HG03060 (cell line): ENCODE measurements around the gene HECTD2.
"Not testable (repeated sequence)": the region's sequence is repeated elsewhere in the genome, so short reads cannot be mapped to it uniquely, and the experiment has no call there.

Source experiments
- ATAC-seq: cut with Tn5 transposase; IDR thresholded peaks from one replicate; pipeline ENCODE4 v1.9.1; 2021; ENCODE audit warnings: low read depth, moderate number of reproducible peaks; ENCODE audit not compliant: unreplicated experiment

HECTD2 gene, protein sequence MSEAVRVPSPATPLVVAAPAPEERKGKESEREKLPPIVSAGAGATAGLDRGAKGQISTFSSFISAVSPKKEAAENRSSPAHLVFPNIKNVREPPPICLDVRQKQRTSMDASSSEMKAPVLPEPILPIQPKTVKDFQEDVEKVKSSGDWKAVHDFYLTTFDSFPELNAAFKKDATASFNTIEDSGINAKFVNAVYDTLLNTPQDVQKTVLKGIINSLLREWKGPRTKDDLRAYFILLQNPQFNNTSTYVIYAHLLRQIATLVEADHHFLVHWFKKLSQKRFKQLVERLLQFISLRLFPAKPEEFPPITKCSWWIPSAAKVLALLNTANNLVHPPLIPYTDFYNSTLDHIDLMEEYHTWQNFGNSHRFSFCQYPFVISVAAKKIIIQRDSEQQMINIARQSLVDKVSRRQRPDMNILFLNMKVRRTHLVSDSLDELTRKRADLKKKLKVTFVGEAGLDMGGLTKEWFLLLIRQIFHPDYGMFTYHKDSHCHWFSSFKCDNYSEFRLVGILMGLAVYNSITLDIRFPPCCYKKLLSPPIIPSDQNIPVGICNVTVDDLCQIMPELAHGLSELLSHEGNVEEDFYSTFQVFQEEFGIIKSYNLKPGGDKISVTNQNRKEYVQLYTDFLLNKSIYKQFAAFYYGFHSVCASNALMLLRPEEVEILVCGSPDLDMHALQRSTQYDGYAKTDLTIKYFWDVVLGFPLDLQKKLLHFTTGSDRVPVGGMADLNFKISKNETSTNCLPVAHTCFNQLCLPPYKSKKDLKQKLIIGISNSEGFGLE

DNA sequence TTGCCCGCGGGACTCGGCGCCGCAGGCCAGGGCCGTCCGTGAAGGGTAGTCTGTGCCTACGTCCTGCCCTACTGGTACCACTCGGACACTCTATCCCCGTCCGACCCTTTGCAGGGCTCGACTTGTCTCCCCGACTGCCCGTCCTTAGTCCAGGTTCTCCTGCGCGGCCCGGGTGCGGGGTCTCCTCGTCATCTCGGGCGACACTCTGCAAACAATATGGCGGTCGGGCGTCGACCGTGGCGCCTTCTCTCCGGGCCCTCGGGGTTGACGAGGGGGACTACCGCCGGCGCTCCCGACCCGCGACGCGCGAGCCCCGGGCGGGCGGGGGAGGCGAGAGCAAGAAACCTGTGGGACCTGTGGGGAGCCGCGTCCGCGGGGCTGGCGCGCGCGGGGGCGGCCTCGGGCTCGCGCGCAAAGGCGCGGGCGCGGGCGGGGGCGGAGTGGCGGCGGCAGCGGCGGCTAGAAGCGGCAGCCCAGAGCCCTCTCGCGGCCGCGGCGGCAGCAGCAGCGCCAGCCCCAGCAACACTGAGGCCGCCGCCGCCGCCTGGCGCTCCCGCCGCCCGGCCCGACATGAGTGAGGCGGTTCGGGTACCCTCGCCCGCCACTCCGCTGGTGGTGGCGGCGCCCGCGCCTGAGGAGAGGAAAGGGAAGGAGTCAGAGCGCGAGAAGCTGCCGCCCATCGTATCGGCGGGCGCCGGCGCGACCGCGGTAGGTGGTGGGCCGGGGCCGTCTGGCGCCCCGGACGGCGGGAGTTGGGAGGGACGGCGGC is at the start of gene HECTD2:
Gene HECTD2, plus strand, starts transcription at position 476 of the 769 bp plus-strand sequence. Its CDS starts 95 bp downstream, at position 571.
- peak; percentile 56 for ATAC-seq

DNA sequence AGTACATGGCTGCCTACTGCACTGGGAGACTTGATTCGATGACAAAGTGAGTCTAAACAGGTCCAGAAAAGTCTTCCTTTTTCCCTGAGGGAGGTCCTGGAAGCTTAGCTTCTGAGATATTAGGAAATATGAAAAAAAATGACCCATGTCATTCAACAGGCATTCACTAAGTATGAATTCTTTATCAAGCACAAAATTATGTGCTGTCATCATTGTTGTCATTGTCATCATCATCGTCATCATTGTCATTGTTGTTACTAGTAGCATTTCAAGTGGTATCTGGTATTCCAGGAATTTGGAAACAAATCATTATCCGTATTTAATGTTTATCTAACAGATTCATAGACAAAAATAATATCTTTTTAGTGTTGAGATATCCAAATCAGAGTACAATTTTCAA is 49.7 kb upstream of the HECTD2 start:
- ATAC-seq: no peak

DNA sequence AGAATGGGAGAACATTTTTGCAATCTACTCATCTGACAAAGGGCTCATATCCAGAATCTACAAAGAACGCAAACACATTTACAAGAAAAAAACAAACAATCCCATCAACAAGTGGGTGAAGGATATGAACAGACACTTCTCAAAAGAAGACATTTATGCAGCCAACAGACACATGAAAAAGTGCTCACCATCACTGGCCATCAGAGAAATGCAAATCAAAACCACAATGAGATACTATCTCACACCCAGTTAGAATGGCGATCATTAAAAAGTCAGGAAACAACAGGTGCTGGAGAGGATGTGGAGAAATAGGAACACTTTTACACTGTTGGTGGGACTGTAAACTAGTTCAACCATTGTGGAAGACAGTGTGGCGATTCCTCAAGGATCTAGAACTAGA is 44.6 kb upstream of the HECTD2 start:
- not testable (repeated sequence) for ATAC-seq

DNA sequence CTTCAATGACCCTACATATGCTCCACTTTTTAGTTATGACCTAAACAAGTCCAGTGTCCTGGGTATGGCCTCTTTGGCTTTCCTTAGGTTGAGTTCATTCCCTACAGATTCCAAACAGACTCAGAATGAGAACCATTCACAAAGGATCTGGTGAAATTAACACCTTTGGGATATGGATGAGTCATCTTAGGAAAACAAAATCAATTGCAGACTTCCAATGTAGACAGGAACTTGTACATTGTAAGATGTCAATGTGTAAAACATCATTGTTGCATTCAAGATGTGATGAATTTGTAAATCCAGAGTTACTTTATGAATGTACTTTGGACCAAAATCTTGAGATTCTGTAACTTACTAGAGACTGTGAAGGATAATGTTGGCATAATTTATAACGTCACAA is 43.4 kb upstream of the HECTD2 start:
- ATAC-seq: no peak

DNA sequence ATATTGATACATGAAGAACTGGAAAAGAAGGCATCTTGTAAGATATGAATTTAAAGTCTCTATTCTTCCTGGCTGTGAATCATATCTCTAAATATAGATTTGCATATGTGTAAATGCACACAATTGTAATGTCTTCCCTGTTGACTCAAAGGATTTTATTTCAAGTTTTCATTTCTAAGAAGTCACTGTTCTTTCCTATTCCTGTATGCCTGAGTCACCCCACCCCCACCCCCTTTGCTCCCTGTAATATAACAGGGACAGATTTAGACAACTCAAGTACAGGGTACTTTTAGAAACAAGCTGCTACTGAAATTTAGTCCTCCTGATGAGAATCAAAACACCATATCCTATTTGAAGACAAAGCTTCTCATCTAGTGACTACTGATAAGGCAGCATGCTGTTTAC is 43.0 kb upstream of the HECTD2 start:
- no peak for ATAC-seq

DNA sequence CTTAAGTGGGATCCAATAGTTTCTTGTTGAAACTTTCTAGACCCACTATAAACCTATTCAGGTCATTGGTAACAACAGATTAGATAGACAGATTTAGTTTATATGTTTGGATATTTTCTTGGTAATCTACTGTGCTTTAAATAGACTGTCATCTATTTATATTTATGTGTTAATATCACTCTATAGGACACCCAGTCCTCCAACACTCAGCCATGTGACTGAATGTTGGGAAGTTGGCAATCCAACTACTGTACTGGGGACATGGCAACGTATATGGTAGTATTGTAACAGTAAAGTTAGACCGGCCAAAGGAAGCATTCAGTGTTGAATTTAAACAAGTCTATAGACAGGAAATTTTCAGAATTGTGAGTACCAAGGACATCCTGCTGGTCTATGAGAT is 42.6 kb upstream of the HECTD2 start:
- no peak for ATAC-seq

DNA sequence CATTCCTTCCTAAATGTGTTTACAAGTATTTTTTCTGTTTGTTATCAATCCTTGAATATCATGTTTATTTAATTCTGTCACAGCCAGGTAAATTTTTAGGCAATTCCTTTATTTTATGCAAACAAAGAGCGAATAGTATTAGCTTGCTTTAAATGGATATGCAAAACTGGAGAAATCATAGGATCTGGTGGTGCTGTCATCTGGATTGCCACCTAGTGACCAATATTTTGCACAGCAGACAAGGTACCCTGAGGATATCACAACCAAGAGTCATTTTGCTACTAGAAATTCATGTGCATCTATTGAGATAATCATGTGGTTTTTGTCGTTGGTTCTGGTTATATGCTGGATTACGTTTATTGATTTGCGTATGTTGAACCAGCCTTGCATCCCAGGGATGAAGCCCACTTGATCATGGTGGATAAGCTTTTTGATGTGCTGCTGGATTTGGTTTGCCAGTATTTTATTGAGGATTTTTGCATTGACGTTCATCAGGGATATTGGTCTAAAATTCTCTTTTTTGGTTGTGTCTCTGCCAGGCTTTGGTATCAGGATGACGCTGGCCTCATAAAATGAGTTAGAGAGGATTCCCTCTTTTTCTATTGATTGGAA is 40.1 kb upstream of the HECTD2 start:
- ATAC-seq: not testable (repeated sequence)

DNA sequence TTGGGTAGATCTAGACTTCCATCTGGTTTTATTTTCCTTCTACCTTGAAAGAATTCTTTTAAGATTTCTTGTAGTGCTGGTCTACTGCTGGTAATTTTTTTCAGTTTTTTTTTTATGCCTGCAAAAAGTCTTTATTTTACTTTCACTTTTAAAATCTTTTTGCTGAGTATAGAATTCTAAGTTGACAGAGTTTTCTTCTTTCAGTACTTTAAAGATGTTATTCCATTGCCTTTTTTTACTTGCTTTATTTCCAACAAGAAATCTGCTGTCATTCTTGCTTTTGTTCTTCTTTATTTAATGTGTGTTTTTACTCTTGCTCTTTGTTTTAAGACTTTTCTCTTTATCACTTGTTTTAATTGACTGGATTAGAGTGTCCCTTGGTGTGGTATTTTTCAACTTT is 36.1 kb upstream of the HECTD2 start:
- no peak for ATAC-seq

DNA sequence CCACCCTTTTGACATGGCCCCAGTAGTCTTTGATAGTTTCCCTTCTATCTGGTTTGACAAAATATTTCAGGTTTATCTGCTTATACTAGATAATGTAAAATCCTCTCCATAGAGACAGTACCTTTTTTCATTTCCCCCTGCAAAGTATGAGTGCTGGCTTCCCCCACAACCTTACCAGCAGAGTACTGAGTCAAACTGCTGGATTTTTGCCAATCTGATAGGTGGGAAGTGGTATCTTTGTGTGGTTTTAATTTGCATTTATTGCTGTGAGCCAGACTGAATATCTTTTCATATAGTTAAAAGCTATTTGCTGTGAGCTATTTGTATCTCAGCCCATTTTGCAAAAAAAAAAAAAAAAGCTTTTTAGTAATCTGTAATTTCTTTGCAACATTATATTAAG is 32.1 kb upstream of the HECTD2 start:
- ATAC-seq: no peak

DNA sequence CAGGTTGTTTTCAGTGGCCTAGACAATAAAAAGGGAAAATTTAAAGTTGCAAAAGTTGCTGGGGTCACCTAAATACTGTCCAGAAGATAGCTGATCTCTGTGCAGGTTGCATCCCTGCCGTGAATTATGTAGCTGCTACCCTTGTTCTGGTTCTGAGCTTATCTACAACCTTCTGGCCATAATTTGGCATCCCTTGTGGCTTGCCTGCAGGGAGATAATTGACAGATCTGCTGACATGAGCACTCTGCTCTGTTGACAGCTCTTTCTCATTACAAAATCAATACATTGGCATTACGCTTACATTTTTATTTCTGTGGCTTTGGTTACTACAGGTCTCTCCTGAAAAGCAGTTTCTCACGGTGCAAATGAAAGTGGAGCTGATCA is 29.3 kb upstream of the HECTD2 start:
- no peak for ATAC-seq

DNA sequence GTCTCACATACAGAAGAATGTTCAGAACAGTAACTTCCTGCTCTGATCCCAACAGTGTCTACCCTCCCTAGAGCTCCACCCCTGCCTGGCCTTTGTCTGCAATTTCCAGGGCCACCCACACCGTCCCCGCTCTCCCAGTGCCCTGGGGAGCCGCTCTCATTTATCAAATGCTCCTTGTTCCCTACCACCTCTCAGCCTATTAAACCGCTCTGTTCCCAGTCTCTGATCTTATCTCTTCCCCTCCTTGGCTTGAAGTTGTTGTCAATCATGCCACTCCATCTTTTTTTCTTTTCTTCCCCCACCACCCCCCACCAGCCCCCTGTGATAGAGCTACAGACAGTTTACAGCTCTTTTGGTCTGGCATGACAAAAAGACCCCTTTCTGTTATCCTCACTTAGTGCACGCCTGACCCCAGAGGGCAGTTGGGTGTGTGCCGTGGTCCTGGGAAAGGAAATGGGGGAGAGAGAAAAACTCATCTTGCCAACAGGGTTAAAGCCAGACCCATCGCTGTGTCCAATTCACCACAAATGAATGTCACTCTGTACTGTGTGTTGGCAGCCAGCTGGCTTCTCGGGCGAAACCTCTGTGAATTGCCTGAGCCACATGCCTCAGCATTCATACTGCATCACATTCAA is 28.8 kb upstream of the HECTD2 start:
- no peak for ATAC-seq

DNA sequence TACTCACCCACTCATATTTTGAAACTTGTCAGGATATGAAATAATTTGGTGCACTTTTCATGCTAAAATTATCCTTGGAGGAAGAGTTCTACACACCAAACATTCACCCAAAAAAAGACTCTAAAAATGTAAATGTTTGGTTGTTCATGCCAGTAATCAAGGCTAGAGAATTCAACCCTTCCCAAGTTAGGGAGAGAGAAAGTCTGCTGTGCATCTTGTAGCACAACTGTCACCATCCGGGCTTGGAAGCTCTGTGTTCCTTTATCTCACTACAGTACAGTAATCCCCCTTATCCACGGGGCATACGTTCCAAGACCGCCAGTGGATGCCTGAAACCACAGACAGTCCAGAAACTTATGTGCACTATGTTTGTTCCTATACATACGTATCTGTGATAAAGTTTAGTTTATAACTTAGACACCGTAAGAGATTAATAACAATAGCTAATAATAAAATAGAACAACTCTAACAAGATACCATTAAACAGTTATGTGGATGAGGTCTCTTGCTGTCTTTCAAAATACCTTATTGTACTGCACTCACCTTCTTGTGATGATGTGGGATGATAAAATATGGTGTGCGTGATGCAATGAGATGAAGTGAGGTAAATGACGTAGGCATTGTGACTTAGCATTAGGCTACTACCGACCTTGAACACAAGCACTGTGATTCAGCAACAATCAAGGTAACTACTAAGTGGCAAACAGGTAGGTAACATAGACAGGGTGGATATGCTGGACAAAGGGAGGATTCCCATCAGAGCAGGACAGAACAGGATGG is 24.6 kb upstream of the HECTD2 start:
- ATAC-seq: no peak

DNA sequence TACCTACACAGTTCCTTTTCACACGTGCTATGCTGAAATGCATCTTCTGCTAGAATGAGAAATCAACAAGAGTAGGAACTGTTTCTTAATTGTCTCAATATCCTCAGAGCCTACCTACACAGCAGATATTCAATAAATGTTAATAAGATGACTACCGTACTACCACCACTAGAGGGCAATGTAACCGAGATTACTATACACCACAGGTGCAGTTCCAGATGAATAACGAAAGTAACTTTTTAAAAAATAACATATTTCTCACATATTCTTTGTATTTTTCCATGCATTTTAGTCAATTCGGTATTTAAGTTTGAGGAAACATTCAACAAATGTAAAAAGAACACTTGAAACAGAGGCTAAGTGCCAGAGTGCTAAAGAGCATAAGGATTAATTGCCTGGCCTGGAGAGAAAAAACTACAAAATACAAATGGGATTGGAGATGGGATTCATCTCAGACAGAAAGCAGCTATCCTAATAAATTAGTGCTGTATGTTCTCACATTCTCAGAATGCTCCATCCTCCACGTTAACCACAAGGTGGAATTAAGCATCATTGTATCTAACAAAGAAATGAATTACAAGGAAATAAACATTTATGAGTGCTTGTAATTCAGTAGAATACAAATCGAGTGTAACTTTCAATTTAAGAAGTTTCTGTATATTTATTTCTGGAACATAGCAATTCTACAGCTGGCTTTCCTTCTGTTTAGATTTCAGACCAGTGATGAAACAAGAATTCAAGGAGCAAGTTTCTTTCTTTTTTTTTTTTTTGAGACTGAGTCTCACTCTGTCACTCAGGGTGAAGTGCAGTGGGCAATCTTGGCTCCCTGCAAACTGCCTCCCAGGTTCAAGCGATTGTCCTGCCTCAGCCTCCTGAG is 20.3 kb upstream of the HECTD2 start:
- ATAC-seq: peak; percentile 86

DNA sequence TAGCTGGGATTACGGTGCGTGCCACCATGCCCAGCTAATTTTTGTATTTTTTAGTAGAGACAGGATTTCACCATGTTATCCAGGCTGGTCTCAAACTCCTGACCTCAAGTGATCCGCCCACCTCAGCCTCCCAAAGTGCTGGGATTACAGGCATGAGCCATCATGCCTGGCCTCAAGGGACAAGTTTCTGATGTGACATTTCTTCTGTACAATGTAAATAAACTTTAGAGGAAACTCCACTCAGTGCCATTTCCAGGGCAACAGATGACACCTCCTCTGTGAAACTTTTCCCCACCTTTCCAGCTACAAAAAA is 19.7 kb upstream of the HECTD2 start:
- not testable (repeated sequence) for ATAC-seq

DNA sequence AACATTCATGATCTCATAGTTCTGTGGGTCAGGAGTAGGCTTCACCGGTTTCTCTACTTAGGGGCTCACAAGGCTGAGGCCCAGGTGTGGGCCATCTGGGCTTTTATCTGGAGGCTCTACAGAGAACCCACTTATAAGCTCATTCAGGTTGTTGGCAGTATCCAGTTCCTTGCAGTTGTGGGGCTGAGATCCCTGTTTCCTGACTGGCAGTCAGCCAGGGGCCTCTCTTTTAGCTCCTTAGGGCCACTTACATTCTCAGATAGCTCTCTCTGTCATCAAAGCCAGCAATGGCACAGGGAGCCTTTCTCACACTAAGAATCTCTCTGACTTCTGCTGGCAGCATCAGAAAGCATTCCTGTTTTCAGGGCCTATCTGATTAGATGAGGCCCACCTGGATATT is 18.2 kb upstream of the HECTD2 start:
- ATAC-seq: no peak

DNA sequence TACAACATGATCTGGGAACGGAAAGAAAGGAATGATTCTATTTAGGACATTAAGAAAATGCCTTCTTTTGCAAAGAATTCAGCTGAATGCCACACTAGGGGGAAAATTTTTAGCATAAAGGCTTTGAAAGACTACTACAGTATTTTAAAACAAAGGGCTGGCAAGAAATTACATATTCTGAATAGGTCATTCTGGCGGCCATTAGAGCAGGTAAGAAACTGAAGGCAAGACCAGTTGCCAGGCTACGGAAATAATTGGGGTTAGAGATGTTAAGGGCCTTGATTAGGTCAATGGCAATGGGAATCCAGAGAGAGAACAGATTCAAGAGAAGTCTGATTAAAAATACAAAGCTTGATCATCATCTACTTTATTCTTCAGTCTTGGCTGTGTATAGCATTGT is 3.8 kb upstream of the HECTD2 start:
- ATAC-seq: no peak

DNA sequence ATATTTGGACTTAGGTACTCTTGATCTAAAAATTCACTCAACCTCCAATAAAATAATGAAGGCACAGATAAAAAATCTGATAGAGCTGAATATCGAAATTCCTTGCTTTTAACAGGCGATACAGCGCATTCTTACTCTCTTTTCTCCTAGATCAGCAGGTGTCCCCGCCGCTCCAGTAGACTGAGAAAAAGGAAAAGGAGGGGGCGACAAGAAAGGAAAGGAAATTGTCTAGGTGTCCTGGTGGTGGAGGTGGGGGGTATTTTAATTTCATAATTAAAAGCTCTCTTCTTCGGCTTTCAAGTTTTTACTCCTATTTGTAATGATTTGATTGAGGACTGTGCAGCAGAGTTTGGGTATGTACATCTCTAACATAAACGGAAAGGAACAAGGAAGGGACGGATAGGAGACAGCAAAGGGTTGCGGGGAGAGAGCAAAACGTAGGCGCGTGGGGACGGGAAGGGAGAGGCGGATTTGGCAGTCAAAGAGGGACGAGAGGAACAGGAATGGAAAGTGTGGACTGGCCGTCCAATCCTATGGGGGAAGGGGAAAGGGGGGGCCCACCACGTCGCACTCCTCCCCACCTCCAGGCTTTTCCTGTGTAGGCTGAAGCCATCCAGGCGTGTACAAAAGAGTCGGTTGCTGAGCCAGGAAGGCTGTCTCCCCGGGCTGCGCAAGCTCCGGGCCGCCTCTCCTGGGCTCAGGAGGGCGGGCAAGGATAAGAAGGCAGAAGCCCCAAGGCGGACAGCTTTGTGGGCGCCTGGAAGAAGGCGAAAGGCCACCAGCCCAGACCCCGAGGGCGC is 875 bp upstream of the HECTD2 start:
- ATAC-seq: peak; percentile 16
